ENCODE data around the gene ASB2.

- TF ChIP-seq EP300 (IDR thresholded peaks at IDR 0.05), result no peak
- TF ChIP-seq CTCF (IDR thresholded peaks at IDR 0.05), result no peak
- no peak for TF ChIP-seq POLR2A (IDR thresholded peaks at IDR 0.05)
- TF ChIP-seq POLR2AphosphoS5 (IDR thresholded peaks at IDR 0.05), result no peak
Observed at GRCh38 chr14:93926873-93927799, 49.2 kb downstream of the ASB2 start, which contains the start of gene FAM181A.
